ENCODE data around the gene NAXD. TPM values are rescaled to one million over a fixed set of nuclear protein-coding genes. Genes with fewer than 3 reads are reported as not detected.

Gene NAXD
- total RNA-seq, 1 donor = 16.8 TPM

DNA sequence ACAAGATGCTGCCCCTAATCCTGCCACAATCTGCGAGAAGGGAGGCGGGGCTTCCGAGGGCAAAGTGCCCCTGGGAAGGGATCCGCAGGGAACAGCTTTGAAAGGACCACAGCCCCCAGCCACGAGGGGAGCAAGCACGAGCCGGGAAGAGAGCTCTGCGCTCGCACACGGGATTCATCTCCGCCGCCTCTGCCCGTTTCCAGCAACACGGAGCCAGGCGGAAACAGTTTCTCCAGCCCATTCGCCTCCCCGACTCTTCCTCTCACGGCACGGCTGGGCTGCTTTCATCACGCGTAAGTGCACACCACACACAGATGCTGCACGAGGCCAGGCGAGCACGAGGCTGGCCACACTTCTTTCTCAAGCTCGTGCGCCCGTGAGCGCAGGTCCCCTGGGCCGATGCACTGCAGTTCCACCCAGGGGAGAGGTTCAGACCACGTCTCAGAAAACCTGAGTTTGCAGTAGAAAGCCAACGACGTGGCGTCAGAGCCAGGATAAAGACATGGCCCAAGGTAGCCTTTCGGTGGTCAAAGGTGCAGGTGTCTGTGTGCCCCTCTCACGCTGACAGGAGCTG, 33.6 kb downstream of the NAXD start:
- no peak overlapping the region for H3K4me3 ChIP-seq (ENCODE audit: low read depth, low read length)
- no peak for DNase-seq (ENCODE audit: low read depth)
- TF ChIP-seq CTCF (IDR thresholded peaks at IDR 0.05; ENCODE audit: insufficient read depth, low read depth, low read length) = no peak

- TF ChIP-seq CTCF (IDR thresholded peaks at IDR 0.05; ENCODE audit: insufficient read depth, low read depth, low read length) = no peak
- DNase-seq (ENCODE audit: low read depth) = no peak
- no peak overlapping the region for H3K4me3 ChIP-seq (ENCODE audit: low read depth, low read length)
Observed at GRCh38 chr13:110649551-110649950, 34.2 kb downstream of the NAXD start.

DNA sequence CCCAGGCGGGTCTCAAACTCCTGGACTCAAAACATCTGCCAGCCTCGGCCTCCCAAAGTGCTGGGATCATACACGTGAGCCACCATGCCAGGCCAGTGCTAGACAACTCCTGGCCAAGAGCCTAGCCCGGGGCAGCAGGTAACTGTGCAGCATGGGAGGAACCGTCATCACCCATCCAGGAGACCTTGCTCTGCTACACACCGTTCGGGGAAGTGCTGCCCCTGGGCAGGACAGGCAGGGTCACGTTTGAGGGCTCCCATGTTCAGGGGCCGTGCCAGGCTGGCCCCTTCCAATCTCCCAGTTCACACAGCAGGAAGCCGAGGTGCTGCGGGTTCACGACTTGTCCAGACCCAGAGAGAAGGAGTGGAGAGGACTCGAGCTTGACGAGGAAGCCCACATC, 35.1 kb downstream of the NAXD start:
- DNase-seq (ENCODE audit: low read depth) = no peak
- TF ChIP-seq CTCF (IDR thresholded peaks at IDR 0.05; ENCODE audit: insufficient read depth, low read depth, low read length) = no peak
- H3K4me3 ChIP-seq (ENCODE audit: low read depth, low read length) = no peak overlapping the region

DNA sequence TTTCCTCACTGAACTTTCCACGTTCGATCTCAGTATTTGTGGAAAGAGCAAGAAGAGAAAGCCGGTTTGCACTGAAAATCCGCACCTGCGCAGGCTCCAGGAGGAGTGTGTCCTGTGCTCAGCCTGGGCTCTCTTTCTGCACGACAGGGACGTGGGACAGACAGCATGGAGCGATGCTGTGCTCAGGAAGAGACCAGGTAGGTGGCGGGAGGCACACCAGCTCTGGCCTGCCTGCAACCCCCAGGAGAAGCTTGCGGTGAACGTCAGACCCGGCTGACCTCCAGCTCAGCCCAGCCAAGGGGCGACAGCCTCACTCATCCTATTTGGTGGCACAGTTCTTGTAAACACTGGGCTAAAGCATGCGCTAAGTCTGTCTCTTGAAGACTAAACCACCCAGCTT, 35.9 kb downstream of the NAXD start:
- TF ChIP-seq CTCF (IDR thresholded peaks at IDR 0.05; ENCODE audit: insufficient read depth, low read depth, low read length) = no peak
- no peak for DNase-seq (ENCODE audit: low read depth)
- no peak overlapping the region for H3K4me3 ChIP-seq (ENCODE audit: low read depth, low read length)

GRCh38 chr13:110651726-110652230, 36.4 kb downstream of the NAXD start:
- no peak for DNase-seq (ENCODE audit: low read depth)
- H3K4me3 ChIP-seq (ENCODE audit: low read depth, low read length) = no peak overlapping the region
- TF ChIP-seq CTCF (IDR thresholded peaks at IDR 0.05; ENCODE audit: insufficient read depth, low read depth, low read length) = no peak

DNA sequence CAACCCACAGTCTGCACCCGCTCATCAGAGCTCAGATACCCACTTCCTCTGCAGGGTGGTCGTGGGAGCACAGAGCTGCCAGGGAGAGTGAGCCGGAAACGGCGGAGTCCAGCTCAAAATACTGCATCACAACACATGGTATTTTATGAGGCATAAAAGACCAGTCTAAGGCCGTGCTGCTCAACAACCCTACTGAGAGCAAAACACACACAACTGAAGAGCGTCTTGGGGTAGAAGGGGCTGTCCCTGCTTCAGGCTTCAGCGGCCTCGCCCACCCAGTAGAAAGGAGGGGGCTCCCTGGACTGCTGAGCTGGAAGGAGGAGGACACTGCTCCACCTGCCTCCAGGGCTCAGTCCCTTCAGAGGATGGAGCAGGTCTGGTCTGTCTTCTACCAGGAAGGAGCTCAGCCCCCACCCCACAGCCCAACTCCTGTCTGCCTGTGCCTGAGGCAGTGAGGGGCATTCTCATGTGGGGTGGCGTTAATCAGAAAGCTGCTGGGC, 36.9 kb downstream of the NAXD start:
- no peak overlapping the region for H3K4me3 ChIP-seq (ENCODE audit: low read depth, low read length)
- no peak for TF ChIP-seq CTCF (IDR thresholded peaks at IDR 0.05; ENCODE audit: insufficient read depth, low read depth, low read length)
- no peak for DNase-seq (ENCODE audit: low read depth)

- no peak for TF ChIP-seq CTCF (IDR thresholded peaks at IDR 0.05; ENCODE audit: insufficient read depth, low read depth, low read length)
- no peak for DNase-seq (ENCODE audit: low read depth)
- no peak overlapping the region for H3K4me3 ChIP-seq (ENCODE audit: low read depth, low read length)
Observed at GRCh38 chr13:110652764-110653163, 37.4 kb downstream of the NAXD start.
